K562 (cell line): Measurements from ENCODE around the gene ZSCAN12. TPM values are rescaled to one million over a fixed set of nuclear protein-coding genes. Genes with fewer than 3 reads are reported as not detected.

ENCODE experiments used
- ASH1L ChIP-seq: fragments of 450-650 bp; IDR thresholded peaks from 2 replicates; pipeline ENCODE4 v1.6.1; 2018; ENCODE audit warnings: borderline replicate concordance, mild to moderate bottlenecking, low read depth; ENCODE audit not compliant: partially characterized antibody
- BRD4 ChIP-seq: fragments of 200-600 bp; sonication (generic); IDR thresholded peaks from 2 replicates; pipeline ENCODE4 v1.6.1; 2017; ENCODE audit warnings: inconsistent platforms
- FIP1L1 ChIP-seq: fragments of 200-400 bp; formaldehyde crosslinking; IDR thresholded peaks from 2 replicates; pipeline ENCODE4 v1.6.1; 2018; ENCODE audit warnings: mild to moderate bottlenecking, low read depth, low read length; ENCODE audit not compliant: poor library complexity, severe bottlenecking
- FOXP1 ChIP-seq: sonication (generic); formaldehyde crosslinking; IDR thresholded peaks from 2 replicates; pipeline ENCODE4 v1.8.0; 2022; ENCODE audit warnings: mild to moderate bottlenecking, missing genetic modification reagents
- GMEB1 ChIP-seq: fragments of 250-450 bp; sonication (Bioruptor Pico); IDR thresholded peaks from 2 replicates; pipeline ENCODE4 v1.4.0; 2020; ENCODE audit warnings: mild to moderate bottlenecking
- GTF2A2 ChIP-seq: IDR thresholded peaks from 2 replicates; pipeline ENCODE4 v1.6.1; 2016; ENCODE audit warnings: mild to moderate bottlenecking, missing genetic modification characterization, missing compliant biosample characterization
- GTF2B ChIP-seq: IDR thresholded peaks from 2 replicates; pipeline ENCODE4 v1.6.1; 2011; ENCODE audit not compliant: insufficient read length; ENCODE audit errors: extremely low read depth
- GTF3C2 ChIP-seq: IDR thresholded peaks from 3 replicates; pipeline ENCODE4 v1.6.1; 2011; ENCODE audit warnings: borderline replicate concordance, mild to moderate bottlenecking, moderate library complexity; ENCODE audit not compliant: insufficient read length; ENCODE audit errors: extremely low read depth
- HCFC1 ChIP-seq: IDR thresholded peaks from 2 replicates; pipeline ENCODE4 v1.6.1; 2012; ENCODE audit warnings: low read depth, low read length, improper control_type of control experiment
- HNRNPH1 ChIP-seq: fragments of 200-400 bp; formaldehyde crosslinking; optimal IDR thresholded peaks from 2 replicates; pipeline ENCODE3; 2017; ENCODE audit warnings: low read depth, mild to moderate bottlenecking, low read length, moderate library complexity
- IFI16 ChIP-seq: fragments of 250-450 bp; sonication (Bioruptor Pico); IDR thresholded peaks from 2 replicates; pipeline ENCODE4 v2.1.2; 2022; ENCODE audit warnings: mild to moderate bottlenecking, inconsistent platforms
- IRF2 ChIP-seq: sonication (generic); formaldehyde crosslinking; IDR thresholded peaks from 2 replicates; pipeline ENCODE4 v1.8.1; 2022; ENCODE audit warnings: mild to moderate bottlenecking, missing genetic modification reagents
- KDM4B ChIP-seq, 2 experiments: fragments of 450-650 bp in 1 of 2; sonication (generic) in 1 of 2; IDR thresholded peaks; 2 replicates each; pipeline ENCODE4 v1.6.1; 2016 to 2017; ENCODE audit warnings: borderline replicate concordance in 2 of 2, antibody characterized with exemption in 1 of 2, low read depth in 1 of 2, mild to moderate bottlenecking in 1 of 2
- RB1 ChIP-seq: fragments of 450-650 bp; IDR thresholded peaks from 2 replicates; pipeline ENCODE4 v1.6.1; 2017; ENCODE audit warnings: low read depth, mild to moderate bottlenecking
- TFAP4 ChIP-seq: sonication (generic); formaldehyde crosslinking; IDR thresholded peaks from 2 replicates; pipeline ENCODE4 v1.8.0; 2022; ENCODE audit warnings: missing genetic modification reagents, mild to moderate bottlenecking, moderate library complexity, borderline replicate concordance
- U2AF1 ChIP-seq: fragments of 200-400 bp; formaldehyde crosslinking; optimal IDR thresholded peaks from 2 replicates; pipeline ENCODE3; 2017; ENCODE audit warnings: mild to moderate bottlenecking, low read depth, low read length, moderate library complexity
- ZBTB26 ChIP-seq: fragments of 450-650 bp; formaldehyde crosslinking; IDR thresholded peaks from 2 replicates; pipeline ENCODE4 v1.4.0; 2022; ENCODE audit warnings: missing genetic modification characterization
- ZNF263 ChIP-seq: sonication (generic); formaldehyde crosslinking; IDR thresholded peaks from 2 replicates; pipeline ENCODE4 v1.8.0; 2022; ENCODE audit warnings: mild to moderate bottlenecking, missing genetic modification reagents, borderline replicate concordance
- ZNF445 ChIP-seq: fragments of 250-450 bp; sonication (Bioruptor Pico); IDR thresholded peaks from 2 replicates; pipeline ENCODE4 v1.4.0; 2020; ENCODE audit warnings: low read depth, mild to moderate bottlenecking, moderate library complexity
- polyA plus RNA-seq, 8 experiments: library from polyadenylated mRNA; depleted of rRNA in 4 of 8; stranded (reverse) in 5 of 8; unstranded in 3 of 8; fragments of >200 nt; fragmentation: Nextera tagmentation in 2 of 8; fragmentation: Illumina TruSeq in 1 of 8; extraction: Ambion mirVana in 2 of 8; extraction: Trizol in 1 of 8; gene quantifications; 2 replicates each; pipeline versions ENCODE4 v1.2.1 to v1.2.3, GENCODE V29; 2011 to 2014; ENCODE audit warnings: inconsistent platforms in 1 of 8, missing spikeins in 1 of 8
- total RNA-seq, 7 experiments: library from RNA; depleted of rRNA in 6 of 7; stranded (reverse); fragments of >200 nt in 6 of 7; fragmentation: Illumina TruSeq in 2 of 7; extraction: Trizol in 2 of 7; gene quantifications; 2 replicates each; pipeline versions ENCODE4 v1.2.1 to v1.2.3, GENCODE V29; 2011 to 2021; ENCODE audit warnings: low replicate concordance in 1 of 7

ZSCAN12 gene
- total and polyA plus RNA-seq, 9 of the 15 experiments (the other 6 are each of a cell fraction or from before 2014, with no cell fraction given) = 2.5 to 19.6 (median 12.5) TPM

- 0 out of 2 replicates have a peak, but pooled peaks have one; percentile 20 for TF ChIP-seq GTF2A2 (tag)
- TF ChIP-seq GTF2B = peak; percentile 78
- peak; percentile 96 for TF ChIP-seq BRD4
- TF ChIP-seq KDM4B (IDR thresholded peaks at IDR 0.05; ENCODE audit: borderline replicate concordance in 2 of 2, low read depth in 1 of 2) = peak in 1 of 2 experiments; percentile 98; a peak in 2 of 4 replicates
- TF ChIP-seq FOXP1 (CRISPR knock-in tag) = peak; percentile 90; the same call in 1 of the 2 replicates
- no peak for TF ChIP-seq IFI16
- TF ChIP-seq HCFC1 = peak; percentile 90
- peak; percentile 42 for TF ChIP-seq FIP1L1
- TF ChIP-seq GMEB1 (CRISPR knock-in tag) = peak; percentile 86
- TF ChIP-seq GTF3C2 = no peak
- TF ChIP-seq ZNF263 (CRISPR knock-in tag) = peak; percentile 65; the same call in 1 of the 2 replicates
- TF ChIP-seq ZBTB26 (CRISPR knock-in tag) = no peak
- TF ChIP-seq ZNF445 (CRISPR knock-in tag) = no peak; the same call in 1 of the 2 replicates
- peak; percentile 92 for TF ChIP-seq TFAP4 (CRISPR knock-in tag)
- TF ChIP-seq U2AF1 = peak; percentile 92
- peak; percentile 61 for TF ChIP-seq ASH1L
- peak; percentile 97 for TF ChIP-seq RB1
- no peak for TF ChIP-seq IRF2 (CRISPR knock-in tag)
- no peak for TF ChIP-seq HNRNPH1
These were observed at the start of gene ZSCAN12 (continued) for GRCh38 chr6:28399350-28400121.
